Measurements from ENCODE around the gene MRNIP.
"Not testable (repeated sequence)": the region's sequence is repeated elsewhere in the genome, so short reads cannot be mapped to it uniquely, and the experiment has no call there.

MRNIP gene

DNA sequence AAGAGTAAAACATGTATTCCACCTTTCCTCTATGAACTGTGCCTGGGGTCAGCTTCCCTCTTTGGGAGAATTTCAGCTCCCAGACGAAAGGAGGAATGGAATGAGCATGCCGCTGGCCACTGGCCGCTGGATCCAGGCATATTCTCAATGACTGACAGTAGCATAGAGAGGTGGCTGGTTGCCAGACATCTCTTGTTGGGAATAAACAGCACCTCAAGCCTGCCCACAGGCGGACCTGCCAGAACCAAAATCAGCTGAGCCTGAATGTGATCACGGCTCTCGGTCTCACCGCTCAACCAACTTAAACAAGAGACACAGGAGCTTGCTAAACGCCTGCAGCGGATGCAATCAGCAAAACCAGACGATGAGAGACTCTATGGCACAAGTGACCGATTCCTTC, 28.5 kb upstream of the MRNIP start:
- DNase-seq: no peak

DNA sequence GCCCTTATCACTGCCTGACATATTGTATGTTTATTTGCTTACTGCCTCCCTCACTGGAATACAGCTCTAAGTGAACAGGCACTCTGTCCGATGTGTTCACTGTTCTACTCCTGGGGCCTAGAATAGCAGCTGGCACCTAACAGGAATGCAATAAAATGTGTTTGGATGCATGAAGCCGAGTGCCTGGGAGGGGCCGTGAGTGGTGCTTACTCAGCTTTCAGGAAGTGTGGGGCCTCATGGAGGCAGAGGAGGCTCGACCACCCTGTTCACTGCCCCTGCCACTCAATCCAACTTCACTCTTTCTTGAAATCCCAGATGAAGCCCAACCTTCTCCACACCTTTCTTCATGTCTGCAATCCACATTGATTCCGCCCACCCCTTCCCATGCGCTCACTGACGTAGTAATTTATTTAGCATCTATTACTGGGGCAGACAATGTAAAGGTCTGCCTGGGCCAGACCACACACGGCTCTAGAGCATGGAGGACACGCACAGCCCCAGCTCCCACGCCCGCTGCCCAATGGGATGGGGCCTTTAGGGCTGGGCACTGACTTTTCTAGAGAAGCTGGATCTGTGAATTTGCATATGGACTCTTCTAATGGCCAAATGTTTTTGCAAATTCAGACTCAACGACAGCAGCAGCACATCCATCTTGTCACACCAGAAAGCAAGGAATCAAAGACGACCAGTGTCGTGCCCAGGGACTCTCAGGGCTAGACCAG, 27.7 kb upstream of the MRNIP start:
- no peak for DNase-seq

DNA sequence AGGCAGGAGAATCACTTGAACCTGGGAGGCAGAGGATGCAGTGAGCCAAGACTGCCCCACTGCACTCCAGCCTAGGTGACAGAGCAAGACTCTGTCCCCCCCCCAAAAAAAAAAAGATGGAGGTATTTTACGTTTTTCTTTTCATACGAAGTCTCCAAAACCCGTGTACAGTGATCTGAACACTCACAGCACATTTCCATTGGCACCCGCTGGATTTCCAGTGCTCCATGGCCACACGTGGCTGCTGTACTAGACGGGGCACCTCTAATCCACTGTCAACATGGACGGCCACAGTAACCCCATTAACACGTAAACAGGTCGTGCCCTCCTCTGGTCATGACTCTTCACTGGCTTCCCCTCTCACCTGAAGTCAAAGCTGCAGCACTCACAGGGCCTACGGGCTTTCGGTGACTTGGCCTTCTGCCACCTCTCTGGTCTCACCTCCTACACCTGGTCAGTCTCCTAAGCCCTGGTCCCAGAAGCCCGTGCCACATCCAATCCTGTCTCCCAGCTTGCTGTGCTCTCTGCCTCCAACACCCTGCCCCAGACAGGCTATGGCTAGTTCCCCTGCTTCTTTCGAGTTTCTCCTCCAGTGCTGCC, 27.0 kb upstream of the MRNIP start:
- DNase-seq: no peak

- DNase-seq: no peak
These were observed 24.5 kb upstream of the MRNIP start for GRCh38 chr5:179883163-179883562.

DNA sequence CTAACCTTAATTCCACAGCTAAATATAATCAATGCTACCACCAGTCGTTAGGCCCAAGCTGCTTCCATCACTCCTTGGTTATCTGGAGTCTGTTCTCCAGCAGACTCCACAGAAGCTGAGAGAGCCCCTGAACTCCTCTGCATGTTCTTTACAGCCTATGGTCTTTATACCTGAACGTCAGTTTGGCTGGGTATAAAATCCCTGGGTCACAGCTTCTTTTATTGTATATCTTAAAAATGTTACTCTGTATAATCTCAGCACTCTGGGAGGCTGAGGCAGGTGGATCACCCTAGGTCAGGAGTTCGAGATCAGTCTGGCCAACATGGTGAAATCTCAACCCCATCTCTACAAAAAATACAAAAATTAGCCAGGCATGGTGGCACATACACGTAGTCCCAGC, 23.7 kb upstream of the MRNIP start:
- no peak for DNase-seq

DNA sequence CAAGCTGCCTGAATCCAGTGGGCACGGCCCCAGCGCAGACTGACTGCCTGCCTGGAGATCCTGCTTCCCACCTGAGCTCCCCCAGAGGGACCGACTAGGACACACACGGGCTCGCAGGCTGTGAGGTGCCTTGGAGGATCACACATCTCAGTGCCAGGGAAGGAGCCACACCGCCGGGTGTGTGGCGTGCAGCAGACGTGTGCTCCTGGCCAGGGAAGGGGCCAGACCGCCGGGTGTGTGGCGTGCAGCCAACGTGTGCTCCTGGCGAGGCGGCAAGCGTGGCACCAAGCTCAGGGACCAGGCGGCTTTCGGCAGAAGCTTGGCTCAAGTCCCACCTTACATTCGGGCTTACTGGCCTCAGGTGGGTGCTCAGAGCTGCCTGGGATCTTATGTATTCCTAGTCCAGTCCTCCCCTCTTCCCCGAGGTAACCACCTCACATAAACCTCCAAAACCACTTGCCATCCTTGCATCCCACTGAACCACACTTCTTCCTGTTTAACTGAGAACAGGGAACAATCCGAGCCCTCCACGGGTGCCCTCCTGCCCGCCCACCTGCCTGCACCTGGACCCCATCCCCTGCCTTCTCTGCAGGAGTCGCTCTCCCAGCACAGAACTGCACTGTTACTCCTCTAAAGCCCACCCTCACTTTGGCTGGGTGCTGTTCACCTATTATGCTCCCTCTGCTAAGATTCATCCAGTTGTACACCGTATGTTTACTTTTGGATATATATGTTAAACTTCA, 22.4 kb upstream of the MRNIP start:
- no peak for DNase-seq

DNA sequence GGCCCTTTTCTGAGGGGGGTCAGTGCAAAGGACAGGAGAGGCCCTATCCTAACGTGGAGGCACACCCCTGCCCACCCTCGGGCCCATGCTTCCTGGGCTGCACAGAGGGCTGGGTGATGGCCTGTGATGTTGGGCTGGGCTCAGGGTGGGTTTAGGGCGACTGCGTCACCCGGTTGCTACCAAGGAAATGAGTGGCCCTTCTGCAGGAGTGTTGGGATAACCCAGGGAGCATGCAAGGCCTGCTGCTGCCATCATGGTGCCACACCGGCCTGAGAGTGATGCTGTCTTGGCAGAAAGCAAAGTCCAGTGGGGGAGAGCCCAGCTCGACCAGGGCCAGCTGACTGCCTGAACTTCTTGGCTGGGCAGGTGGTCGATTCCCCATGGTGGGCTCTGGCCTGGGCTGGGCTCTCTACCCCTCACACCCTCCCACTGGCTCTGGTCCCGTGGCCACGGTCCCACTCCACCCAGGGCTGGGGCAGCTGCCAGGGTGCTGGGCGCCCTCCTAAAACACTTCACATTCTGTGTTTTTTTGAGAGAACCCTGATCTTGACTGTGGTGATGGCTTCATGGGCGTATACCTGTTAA, 21.5 kb upstream of the MRNIP start:
- DNase-seq: no peak

- DNase-seq: no peak
These were observed 21.0 kb upstream of the MRNIP start for GRCh38 chr5:179879690-179880010.

DNA sequence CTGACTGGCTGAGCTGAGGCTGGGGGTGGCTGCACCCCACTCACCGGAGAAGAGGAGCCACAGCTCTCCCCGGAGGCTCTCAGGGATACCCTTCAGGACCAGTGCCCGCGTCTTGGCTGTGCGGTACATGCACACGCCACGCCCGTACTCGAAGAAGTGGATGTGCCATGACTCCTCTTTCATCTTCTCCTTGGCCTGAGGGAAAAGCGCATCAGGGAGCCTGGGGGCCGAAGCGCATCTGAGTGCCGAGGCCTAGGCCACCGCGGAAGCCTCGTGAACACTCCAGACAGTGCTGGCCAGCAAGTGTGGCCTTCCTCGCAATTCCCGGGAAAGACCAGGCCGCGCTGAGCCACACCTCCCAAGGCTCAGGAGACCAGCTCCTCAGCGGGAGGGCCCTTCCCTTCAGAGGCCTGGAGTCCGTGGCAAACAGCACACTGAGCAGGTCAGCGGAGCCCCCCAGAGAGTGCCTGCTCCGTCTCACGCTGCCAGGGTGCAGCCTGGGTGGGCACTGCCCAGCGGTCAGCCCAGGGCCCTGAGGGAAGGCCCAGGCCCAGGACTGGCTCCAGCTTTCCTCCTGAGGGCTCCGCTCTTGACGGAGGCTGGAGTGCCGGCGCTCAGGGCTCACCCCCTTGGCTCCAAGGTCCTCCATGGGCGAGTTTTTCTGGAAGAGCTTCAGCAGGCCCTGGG, 20.5 kb upstream of the MRNIP start:
- no peak for DNase-seq

DNA sequence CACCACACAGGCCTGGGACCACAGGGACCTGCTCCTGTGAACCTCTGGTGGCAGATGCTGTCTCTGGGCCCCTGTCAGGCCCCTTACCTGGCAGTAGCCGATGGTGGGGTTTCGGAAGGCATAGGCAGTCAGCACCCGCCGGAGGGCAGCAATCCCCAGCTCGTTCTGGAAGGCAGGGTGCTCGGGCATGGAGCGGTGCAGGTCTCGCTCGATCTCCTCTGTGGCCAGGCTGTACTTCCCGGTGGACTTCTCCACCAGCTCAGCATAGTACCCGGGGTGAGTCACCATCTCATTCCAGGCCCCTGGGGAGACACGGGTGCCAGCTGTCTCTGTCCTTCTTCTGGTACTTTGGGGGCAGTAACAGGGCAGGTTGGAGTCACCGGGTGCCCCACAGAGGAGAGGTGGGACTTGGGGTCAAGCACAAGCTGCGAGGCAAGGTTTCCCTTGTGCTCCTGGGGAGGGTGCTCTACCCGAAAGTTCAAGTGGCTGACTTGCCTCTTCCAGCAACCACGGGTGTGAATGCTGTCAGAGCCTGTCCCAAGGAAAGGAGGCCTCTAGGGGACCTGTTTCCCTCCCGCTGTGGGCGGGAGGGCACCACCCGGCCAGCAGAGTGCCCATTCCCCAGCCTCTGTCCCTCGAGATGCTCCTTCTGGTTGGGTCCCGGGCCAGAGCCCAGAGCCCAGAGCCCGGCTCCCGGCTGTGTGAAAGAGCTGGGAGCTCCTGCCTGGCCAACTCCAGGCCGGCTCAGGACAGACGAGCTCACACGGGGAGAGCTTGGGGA, 19.8 kb upstream of the MRNIP start:
- no peak for DNase-seq

- no peak for DNase-seq
These were observed 18.0 kb upstream of the MRNIP start for GRCh38 chr5:179876610-179876952.

- no peak for DNase-seq
These were observed 17.4 kb upstream of the MRNIP start for GRCh38 chr5:179875741-179876609.

GRCh38 chr5:179874536-179875292, 16.1 kb upstream of the MRNIP start:
- no peak for DNase-seq

- no peak for DNase-seq
These were observed 15.5 kb upstream of the MRNIP start for GRCh38 chr5:179874136-179874535.

- DNase-seq: no peak
These were observed 15.0 kb upstream of the MRNIP start for GRCh38 chr5:179873588-179874110.

DNA sequence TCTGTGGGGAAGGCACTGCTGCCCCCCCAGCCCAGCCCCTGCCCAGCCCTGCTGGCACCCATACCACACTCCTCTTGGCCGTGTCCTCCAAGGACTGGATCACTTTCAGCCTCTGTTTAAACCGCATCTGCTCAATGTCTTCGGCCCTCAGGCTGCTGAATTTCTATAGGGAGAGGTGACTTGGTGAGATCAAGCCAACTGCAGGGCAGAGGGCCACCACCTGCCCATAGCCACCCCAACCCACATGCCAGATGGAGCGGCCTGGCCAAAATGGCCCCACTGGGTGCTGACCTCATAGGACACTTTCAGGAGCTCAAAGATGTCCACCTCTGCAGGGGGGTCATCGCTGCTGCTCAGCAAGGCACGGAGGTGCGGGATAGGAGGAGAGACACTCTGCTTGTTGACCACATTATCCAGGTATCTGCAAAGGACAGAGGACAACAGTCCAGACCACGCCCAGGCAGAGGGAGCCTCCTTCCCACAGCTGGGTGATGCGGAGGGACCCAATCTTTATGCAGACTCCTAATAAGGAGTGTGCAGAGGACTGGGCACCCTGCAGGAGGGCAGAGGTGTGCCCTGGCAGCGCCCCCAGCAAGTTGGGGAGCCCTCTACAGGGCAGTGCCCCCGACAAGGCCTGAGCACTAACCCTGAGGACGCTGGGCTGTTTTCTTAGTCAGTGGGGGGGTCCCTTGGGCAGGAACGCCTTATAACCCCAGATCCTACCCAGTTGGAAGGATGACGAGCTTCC, 14.4 kb upstream of the MRNIP start:
- DNase-seq: no peak

GRCh38 chr5:179872055-179872827, 13.6 kb upstream of the MRNIP start:
- no peak for DNase-seq

DNA sequence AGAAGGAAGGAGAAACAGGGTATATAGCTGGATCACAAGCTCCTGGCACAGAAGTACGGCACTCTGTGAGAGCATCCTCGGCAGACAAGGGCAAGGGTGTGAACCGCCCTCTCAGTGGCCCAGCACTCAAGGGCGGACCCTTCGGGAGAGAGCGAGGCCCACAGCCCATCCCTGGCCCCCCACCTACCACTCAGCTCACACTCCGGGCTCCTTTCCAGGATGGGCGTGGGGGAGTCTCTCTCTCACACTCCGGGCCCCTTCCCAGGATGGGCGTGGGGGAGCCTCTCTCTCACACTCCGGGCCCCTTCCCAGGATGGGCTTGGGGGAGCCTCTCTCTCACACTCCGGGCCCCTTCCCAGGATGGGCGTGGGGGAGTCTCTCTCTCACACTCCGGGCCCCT, 12.9 kb upstream of the MRNIP start:
- DNase-seq: not testable (repeated sequence)

GRCh38 chr5:179870952-179871351, 12.3 kb upstream of the MRNIP start:
- DNase-seq: no peak
